Suprapubic skin (tissue), 4 donors: ENCODE measurements around the gene MCM8. TPM values are rescaled to one million over a fixed set of nuclear protein-coding genes. Genes with fewer than 3 reads are reported as not detected.

ENCODE experiments used
- DNase-seq, 2 donors: peaks; one replicate each; pipeline ENCODE4 v3.0.0-alpha.2; 2019; ENCODE audit warnings: low spot score in 2 of 2
- H3K27ac ChIP-seq: fragments of 200-600 bp; sonication (generic); one replicate; pipeline ENCODE4 v1.5.1; 2019
- H3K27me3 ChIP-seq: fragments of 200-600 bp; sonication (generic); one replicate; pipeline ENCODE4 v1.5.1; 2019
- H3K36me3 ChIP-seq: fragments of 200-600 bp; sonication (generic); one replicate; pipeline ENCODE4 v1.5.1; 2019
- H3K4me1 ChIP-seq: fragments of 200-600 bp; sonication (generic); one replicate; pipeline ENCODE4 v1.5.1; 2019
- H3K4me3 ChIP-seq: fragments of 200-600 bp; sonication (generic); one replicate; pipeline ENCODE4 v1.5.1; 2019; ENCODE audit warnings: mild to moderate bottlenecking
- H3K9me3 ChIP-seq: fragments of 200-600 bp; sonication (generic); one replicate; pipeline ENCODE4 v1.5.1; 2019
- EP300 ChIP-seq: sonication (generic); formaldehyde crosslinking; IDR thresholded peaks from one replicate; pipeline ENCODE4 v1.6.1; 2017; ENCODE audit warnings: antibody characterized with exemption
- POLR2A ChIP-seq, 2 donors: fragments of 450-650 bp; IDR thresholded peaks; one replicate each; pipeline ENCODE4 v1.6.1; 2017; ENCODE audit warnings: antibody characterized with exemption in 2 of 2, mild to moderate bottlenecking in 2 of 2, moderate library complexity in 2 of 2
- POLR2AphosphoS5 ChIP-seq, 3 donors: sonication (generic); formaldehyde crosslinking; IDR thresholded peaks; one replicate each; pipeline ENCODE4 v1.6.1; 2017; ENCODE audit warnings: antibody characterized with exemption in 3 of 3
- WGBS: methylation state at CpG from one replicate; pipeline ENCODE4 v1.1.5; 2018; 5-methylcytosine and 5-hydroxymethylcytosine counted together
- total RNA-seq, 4 donors: library from RNA; depleted of rRNA; stranded (reverse); fragments of >200 nt; gene quantifications; one replicate each; pipeline ENCODE4 v1.1.0, GENCODE V29; 2016
- TF ChIP-seq, protein P1 (sequence below), 2 donors: fragments of 200-600 bp in 1 of 2; fragments of 450-650 bp in 1 of 2; sonication (generic) in 1 of 2; IDR thresholded peaks; one replicate each; pipeline ENCODE4 v1.5.1; 2016 to 2019; ENCODE audit warnings: antibody characterized with exemption in 2 of 2, mild to moderate bottlenecking in 1 of 2, moderate library complexity in 1 of 2

MCM8 gene
- total RNA-seq, 4 donors from 2014 or later: 4.0 to 6.8 (median 4.8) TPM

DNA sequence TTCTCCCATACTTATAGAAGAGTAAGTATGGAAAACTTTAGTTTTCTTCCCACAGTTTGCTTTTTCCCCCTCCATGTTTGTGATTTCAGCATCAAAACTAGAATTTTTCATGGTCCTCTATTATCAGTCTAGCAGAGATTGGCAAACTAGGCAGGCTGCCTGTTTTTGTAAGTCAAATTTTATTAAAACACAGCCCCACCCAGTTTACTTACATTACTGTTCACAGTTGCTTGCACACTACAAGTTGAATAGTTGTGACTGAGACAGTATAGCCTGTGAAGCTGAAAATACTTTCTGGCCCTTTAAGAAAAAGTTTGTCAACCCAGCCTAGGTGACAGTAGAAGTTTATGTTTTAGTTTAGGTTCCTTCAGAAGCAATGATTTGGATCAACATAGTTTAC, 19.5 kb downstream of the MCM8 start:
- no peak for TF ChIP-seq POLR2A (IDR thresholded peaks at IDR 0.05)
- TF ChIP-seq, protein P1, sequence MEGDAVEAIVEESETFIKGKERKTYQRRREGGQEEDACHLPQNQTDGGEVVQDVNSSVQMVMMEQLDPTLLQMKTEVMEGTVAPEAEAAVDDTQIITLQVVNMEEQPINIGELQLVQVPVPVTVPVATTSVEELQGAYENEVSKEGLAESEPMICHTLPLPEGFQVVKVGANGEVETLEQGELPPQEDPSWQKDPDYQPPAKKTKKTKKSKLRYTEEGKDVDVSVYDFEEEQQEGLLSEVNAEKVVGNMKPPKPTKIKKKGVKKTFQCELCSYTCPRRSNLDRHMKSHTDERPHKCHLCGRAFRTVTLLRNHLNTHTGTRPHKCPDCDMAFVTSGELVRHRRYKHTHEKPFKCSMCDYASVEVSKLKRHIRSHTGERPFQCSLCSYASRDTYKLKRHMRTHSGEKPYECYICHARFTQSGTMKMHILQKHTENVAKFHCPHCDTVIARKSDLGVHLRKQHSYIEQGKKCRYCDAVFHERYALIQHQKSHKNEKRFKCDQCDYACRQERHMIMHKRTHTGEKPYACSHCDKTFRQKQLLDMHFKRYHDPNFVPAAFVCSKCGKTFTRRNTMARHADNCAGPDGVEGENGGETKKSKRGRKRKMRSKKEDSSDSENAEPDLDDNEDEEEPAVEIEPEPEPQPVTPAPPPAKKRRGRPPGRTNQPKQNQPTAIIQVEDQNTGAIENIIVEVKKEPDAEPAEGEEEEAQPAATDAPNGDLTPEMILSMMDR (IDR thresholded peaks at IDR 0.05): no peak
- no peak for TF ChIP-seq POLR2AphosphoS5 (IDR thresholded peaks at IDR 0.05)
- no peak for TF ChIP-seq EP300
- H3K4me1 ChIP-seq: no peaks in the 10 kb centered on the region
- no peak for DNase-seq
- peaks cover 43% of the 10 kb centered on the region for H3K36me3 ChIP-seq
- no peak overlapping the region for H3K27ac ChIP-seq
- no peaks in the 10 kb centered on the region for H3K9me3 ChIP-seq
- no peaks in the 10 kb centered on the region for H3K27me3 ChIP-seq
- H3K4me3 ChIP-seq: no peak overlapping the region

DNA sequence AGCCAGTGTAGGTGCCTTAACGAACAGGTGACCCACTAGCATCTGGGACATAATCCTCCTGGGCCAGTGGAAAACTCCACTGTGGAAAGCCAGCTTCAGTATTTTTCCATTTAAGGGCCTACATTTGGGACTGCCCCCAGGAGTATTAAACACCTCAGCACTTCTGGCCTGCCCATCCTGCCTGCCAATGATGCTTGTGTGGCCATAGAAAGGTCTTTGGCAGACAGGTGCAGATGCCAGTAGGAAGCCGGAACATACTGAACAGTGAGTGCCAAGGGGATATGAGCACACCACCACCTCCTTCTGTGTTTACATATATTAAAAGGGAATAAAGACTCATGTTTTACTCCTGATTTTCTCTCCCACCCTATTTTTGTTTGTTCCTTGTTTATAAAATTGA, 19.9 kb downstream of the MCM8 start:
- peaks cover 39% of the 10 kb centered on the region for H3K36me3 ChIP-seq
- no peak for TF ChIP-seq POLR2AphosphoS5 (IDR thresholded peaks at IDR 0.05)
- no peak for TF ChIP-seq EP300
- TF ChIP-seq, protein P1 (IDR thresholded peaks at IDR 0.05): no peak
- no peak for TF ChIP-seq POLR2A (IDR thresholded peaks at IDR 0.05)
- H3K27me3 ChIP-seq: no peaks in the 10 kb centered on the region
- H3K4me3 ChIP-seq: no peak overlapping the region
- H3K27ac ChIP-seq: no peak overlapping the region
- no peaks in the 10 kb centered on the region for H3K9me3 ChIP-seq
- no peaks in the 10 kb centered on the region for H3K4me1 ChIP-seq
- DNase-seq: no peak
- 85% methylated on average over 2 of the region's 2 CpGs for WGBS

DNA sequence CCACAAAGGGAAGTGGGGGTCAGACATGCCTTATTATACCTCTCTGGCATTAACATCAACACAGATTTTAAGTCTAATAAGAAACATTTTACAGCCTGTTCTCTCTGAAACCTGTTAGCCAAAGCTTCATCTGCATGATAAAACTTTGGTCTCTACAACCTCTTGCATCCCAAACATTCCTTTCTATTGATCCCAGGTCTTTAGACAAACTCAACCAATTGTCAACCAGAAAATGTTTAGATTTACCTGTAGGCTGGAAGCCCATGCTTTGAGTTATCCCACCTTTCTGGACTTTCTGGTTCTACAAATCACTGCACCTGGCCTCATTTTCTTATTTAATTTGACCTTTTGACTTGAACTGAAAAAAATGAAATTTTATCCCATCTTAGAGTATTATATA, 20.8 kb downstream of the MCM8 start:
- H3K4me1 ChIP-seq: no peaks in the 10 kb centered on the region
- H3K9me3 ChIP-seq: no peaks in the 10 kb centered on the region
- TF ChIP-seq EP300 (no peak), POLR2A (IDR thresholded peaks at IDR 0.05) (no peak), POLR2AphosphoS5 (IDR thresholded peaks at IDR 0.05) (no peak)
- TF ChIP-seq, protein P1 (IDR thresholded peaks at IDR 0.05): no peak
- H3K27me3 ChIP-seq: no peaks in the 10 kb centered on the region
- DNase-seq: no peak
- H3K36me3 ChIP-seq: peaks cover 38% of the 10 kb centered on the region
- H3K27ac ChIP-seq: no peak overlapping the region
- no peak overlapping the region for H3K4me3 ChIP-seq

DNA sequence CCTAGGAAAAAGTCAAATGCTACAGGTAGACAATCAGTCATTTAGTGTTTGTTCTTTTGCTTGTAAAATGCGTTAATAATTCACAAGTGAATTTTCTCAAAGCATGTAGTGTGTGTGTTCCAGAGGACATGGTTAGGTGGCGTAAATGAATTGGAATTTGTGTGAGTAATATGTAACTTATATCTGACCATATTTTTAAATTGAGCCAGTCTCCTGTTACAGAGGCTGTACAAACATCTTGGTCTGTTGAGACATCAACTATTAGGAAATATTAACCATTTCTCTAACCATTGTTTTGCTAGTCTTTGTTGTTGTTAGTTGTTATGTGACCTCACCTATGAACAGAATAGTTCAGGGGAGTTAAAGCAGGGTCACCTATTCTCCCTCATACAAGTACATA, 22.7 kb downstream of the MCM8 start:
- peaks cover 33% of the 10 kb centered on the region for H3K36me3 ChIP-seq
- DNase-seq: no peak
- TF ChIP-seq, protein P1 (IDR thresholded peaks at IDR 0.05): no peak
- no peak for TF ChIP-seq EP300
- no peak for TF ChIP-seq POLR2A (IDR thresholded peaks at IDR 0.05)
- TF ChIP-seq POLR2AphosphoS5 (IDR thresholded peaks at IDR 0.05): no peak
- no peaks in the 10 kb centered on the region for H3K4me1 ChIP-seq
- WGBS: 95% methylated on average over 2 of the region's 2 CpGs
- H3K4me3 ChIP-seq: no peak overlapping the region
- no peaks in the 10 kb centered on the region for H3K9me3 ChIP-seq
- no peaks in the 10 kb centered on the region for H3K27me3 ChIP-seq
- no peak overlapping the region for H3K27ac ChIP-seq

DNA sequence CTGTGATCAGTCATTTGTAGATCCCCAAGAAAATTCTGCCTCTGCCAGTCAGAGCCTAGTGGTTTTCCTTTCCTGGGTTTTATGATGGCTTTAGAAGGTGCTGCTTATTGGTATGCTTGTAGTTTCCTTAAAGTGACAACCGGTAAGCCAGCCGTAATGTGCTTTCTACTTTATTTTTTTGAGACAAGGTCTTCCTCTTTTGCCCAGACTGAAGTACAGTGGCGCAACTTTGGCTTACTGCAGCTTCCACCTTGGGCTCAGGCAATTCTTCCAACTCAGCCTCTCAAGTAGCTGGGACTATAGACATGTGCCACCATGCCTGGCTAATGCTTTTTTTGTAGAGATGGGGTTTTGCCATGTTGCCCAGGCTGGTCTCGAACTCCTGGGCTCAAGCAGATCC, 23.5 kb downstream of the MCM8 start:
- 92% methylated on average over 4 of the region's 4 CpGs for WGBS
- Histone ChIP-seq H3K9me3 (no peaks in the 10 kb centered on the region), H3K27ac (no peak overlapping the region), H3K4me3 (no peak overlapping the region), H3K4me1 (no peaks in the 10 kb centered on the region), H3K27me3 (no peaks in the 10 kb centered on the region), H3K36me3 (peaks cover 34% of the 10 kb centered on the region)
- DNase-seq: no peak
- TF ChIP-seq EP300 (no peak), POLR2AphosphoS5 (IDR thresholded peaks at IDR 0.05) (no peak), POLR2A (IDR thresholded peaks at IDR 0.05) (no peak)
- TF ChIP-seq, protein P1 (IDR thresholded peaks at IDR 0.05): no peak
